Subcutaneous adipose tissue (tissue), 4 donors: ENCODE data around the gene EEF1AKMT1. TPM values are rescaled to one million over a fixed set of nuclear protein-coding genes. Genes with fewer than 3 reads are reported as not detected.

ENCODE experiments used
- total RNA-seq, 4 donors: library from RNA; depleted of rRNA; stranded (reverse); fragments of >200 nt; gene quantifications; one replicate each; pipeline ENCODE4 v1.1.0, GENCODE V29; 2016
- TF ChIP-seq, protein P1 (sequence below): fragments of 450-650 bp; IDR thresholded peaks from one replicate; pipeline ENCODE4 v1.5.1; 2016; ENCODE audit warnings: low read depth, mild to moderate bottlenecking, control low read depth, antibody characterized with exemption, moderate library complexity

EEF1AKMT1 gene
- total RNA-seq, 4 donors from 2014 or later = 8.1 to 26.9 (median 9.1) TPM

DNA sequence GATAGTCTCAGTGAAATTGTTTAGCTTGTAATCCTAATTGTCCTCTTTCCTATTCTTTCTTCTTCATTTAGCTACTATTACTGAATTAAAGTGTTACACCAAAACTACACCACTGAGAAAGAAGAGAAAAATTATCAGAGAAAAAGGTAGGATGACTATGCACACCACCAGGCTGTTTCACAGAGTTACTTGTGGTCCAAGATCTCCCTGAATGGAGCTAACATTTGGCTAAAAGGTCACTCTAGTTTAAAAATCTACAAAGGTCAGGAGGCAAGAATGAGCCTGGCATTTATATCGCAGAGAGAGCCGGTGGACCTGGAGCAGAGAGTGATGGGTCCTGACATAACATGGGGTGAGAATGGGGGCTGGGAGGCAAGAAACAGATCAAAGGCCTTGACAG lies 37.0 kb upstream of the EEF1AKMT1 start:
- TF ChIP-seq, protein P1, sequence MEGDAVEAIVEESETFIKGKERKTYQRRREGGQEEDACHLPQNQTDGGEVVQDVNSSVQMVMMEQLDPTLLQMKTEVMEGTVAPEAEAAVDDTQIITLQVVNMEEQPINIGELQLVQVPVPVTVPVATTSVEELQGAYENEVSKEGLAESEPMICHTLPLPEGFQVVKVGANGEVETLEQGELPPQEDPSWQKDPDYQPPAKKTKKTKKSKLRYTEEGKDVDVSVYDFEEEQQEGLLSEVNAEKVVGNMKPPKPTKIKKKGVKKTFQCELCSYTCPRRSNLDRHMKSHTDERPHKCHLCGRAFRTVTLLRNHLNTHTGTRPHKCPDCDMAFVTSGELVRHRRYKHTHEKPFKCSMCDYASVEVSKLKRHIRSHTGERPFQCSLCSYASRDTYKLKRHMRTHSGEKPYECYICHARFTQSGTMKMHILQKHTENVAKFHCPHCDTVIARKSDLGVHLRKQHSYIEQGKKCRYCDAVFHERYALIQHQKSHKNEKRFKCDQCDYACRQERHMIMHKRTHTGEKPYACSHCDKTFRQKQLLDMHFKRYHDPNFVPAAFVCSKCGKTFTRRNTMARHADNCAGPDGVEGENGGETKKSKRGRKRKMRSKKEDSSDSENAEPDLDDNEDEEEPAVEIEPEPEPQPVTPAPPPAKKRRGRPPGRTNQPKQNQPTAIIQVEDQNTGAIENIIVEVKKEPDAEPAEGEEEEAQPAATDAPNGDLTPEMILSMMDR = no peak

GRCh38 chr13:20808874-20809273 lies 35.1 kb upstream of the EEF1AKMT1 start:
- TF ChIP-seq, protein P1 = no peak

GRCh38 chr13:20803180-20803965 lies 29.6 kb upstream of the EEF1AKMT1 start:
- TF ChIP-seq, protein P1 = no peak

DNA sequence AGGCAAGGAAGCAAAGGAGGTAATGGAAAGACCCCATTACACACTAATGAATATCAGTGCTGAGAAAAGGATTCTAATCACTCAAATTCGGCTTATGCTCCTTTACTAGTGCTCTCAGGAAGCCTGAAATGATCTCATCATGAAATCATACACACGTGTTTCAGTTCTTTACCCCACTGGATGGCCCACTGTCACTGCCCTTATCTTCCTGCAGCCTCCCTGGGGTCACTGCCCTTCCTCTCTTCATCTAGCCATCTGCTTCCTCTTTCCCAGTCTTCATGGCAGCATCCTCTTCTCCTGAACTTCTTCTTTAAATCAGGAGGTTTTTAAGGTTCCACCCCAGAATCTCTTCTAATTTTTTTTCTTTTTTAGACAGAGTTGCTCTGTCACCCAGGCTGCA lies 27.9 kb upstream of the EEF1AKMT1 start:
- TF ChIP-seq, protein P1 = no peak

- TF ChIP-seq, protein P1 = no peak
These were observed 26.1 kb upstream of the EEF1AKMT1 start for GRCh38 chr13:20799726-20800416.

- TF ChIP-seq, protein P1 = no peak
These were observed 24.3 kb upstream of the EEF1AKMT1 start for GRCh38 chr13:20798027-20798426.

DNA sequence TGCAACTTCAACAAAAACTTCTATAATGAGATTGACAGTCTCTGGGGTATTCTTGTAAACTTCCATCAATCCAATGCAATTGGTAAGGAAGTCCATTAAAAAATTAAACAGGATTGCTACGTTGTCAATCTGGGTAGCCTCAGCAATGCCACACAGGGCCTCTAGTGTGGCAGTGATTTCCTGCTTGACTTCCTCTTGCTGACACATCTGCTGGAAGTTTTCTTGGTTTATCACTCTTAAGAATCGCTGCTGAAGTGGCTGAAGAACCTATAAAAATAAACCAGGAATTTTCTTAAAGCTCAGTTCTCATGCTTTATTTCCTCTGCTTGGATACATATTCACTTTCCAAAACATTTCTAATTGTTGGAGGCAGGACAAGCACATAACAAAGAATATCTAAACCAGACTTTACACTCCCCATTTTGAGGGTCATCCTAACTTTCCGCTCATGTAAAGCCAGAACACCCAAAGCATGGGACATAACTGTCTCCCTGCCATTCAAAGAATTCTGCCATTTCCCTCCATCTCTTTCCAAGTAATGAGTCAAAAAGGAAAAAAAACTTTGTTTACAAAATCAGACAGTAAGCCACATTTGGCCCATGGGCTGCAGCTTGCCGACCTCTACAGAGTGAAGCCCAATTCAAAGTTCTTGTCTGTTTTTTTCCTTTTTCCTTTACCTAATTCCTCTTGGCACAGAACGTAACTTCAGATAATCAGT lies 23.2 kb upstream of the EEF1AKMT1 start:
- TF ChIP-seq, protein P1 = no peak
